GM12878 (cell line): ENCODE results near the gene STAM2. TPM values are rescaled to one million over a fixed set of nuclear protein-coding genes. Genes with fewer than 3 reads are reported as not detected.

Experiments used
- ATAC-seq: fragments of 200-7000 bp; cut with Tn5 transposase; 3 replicates; pipeline ENCODE4 v1.9.1; 2020; ENCODE audit warnings: mild to moderate bottlenecking, moderate library complexity
- BruUV-seq: library from RNA; stranded (reverse); fragments of 400-500 nt; replicated peaks from 2 replicates; lab custom pipeline; 2021; lab: Mats Ljungman, UMichigan
- CTCF ChIA-PET: fragments of 300-600 bp; sonication (Branson Sonifier 250); formaldehyde crosslinking; extraction: SDS; loops from one replicate; lab custom pipeline; 2021; ENCODE audit warnings: inconsistent platforms; lab: Yijun Ruan, JAX
- POLR2A ChIA-PET: fragments of 350-600 bp; formaldehyde crosslinking; extraction: SDS; loops from one replicate; lab custom pipeline; 2021; ENCODE audit warnings: inconsistent platforms; lab: Charles Lee
- RAD21 ChIA-PET: fragments of 300-600 bp; sonication (Branson Sonifier 250); formaldehyde crosslinking; loops from one replicate; lab custom pipeline; 2023; ENCODE audit warnings: antibody characterized with exemption; ENCODE audit not compliant: unreplicated experiment; lab: Charles Lee
- SMC1A ChIA-PET: fragments of 300-600 bp; sonication (Branson Sonifier 250); formaldehyde crosslinking; loops from one replicate; lab custom pipeline; 2023; ENCODE audit not compliant: unreplicated experiment, uncharacterized antibody; lab: Charles Lee
- DNase-seq: peaks from one replicate; pipeline ENCODE4 v3.0.0-alpha.2; 2011; ENCODE audit warnings: low read depth, low spot score
- FAIRE-seq: peaks from 3 replicates; lab custom pipeline; 2011; peaks lifted over from hg19 to GRCh38; lab: Jason Lieb, UNC
- H2AFZ ChIP-seq: 2 replicates; pipeline ENCODE4 v1.6.0; 2011; ENCODE audit warnings: low read depth, low read length, control low read depth; ENCODE audit not compliant: control insufficient read depth
- H3K27ac ChIP-seq: 2 replicates; pipeline ENCODE4 v1.5.1; 2011; ENCODE audit warnings: control low read depth; ENCODE audit not compliant: control insufficient read depth, insufficient read depth
- H3K27me3 ChIP-seq, 2 experiments: replicated peaks in 1 of 2; 2 replicates each; pipeline versions ENCODE4 v1.6.0 to v1.6.1; 2011; ENCODE audit warnings: low read length in 1 of 2; ENCODE audit not compliant: control insufficient read depth in 2 of 2, insufficient read depth in 2 of 2
- H3K36me3 ChIP-seq, 2 experiments: 2 replicates each; pipeline ENCODE4 v1.5.1; 2011; ENCODE audit warnings: low read length in 1 of 2; ENCODE audit not compliant: control insufficient read depth in 2 of 2, insufficient read depth in 2 of 2
- H3K4me1 ChIP-seq: 2 replicates; pipeline ENCODE4 v1.6.1; 2011; ENCODE audit warnings: mild to moderate bottlenecking, low read length, moderate library complexity, mixed read lengths; ENCODE audit not compliant: control insufficient read depth, insufficient read depth
- H3K4me2 ChIP-seq: 2 replicates; pipeline ENCODE4 v1.6.0; 2011; ENCODE audit warnings: control low read depth; ENCODE audit not compliant: control insufficient read depth, insufficient read depth
- H3K4me3 ChIP-seq: fragments of 200-600 bp; sonication (generic); 2 replicates; pipeline ENCODE4 v1.5.1; 2016
- H3K79me2 ChIP-seq: 2 replicates; pipeline ENCODE4 v1.6.0; 2011; ENCODE audit warnings: low read length; ENCODE audit not compliant: control insufficient read depth, insufficient read depth
- H3K9ac ChIP-seq: 2 replicates; pipeline ENCODE4 v1.8.0; 2011; ENCODE audit warnings: low read length, control low read depth, mixed read lengths; ENCODE audit not compliant: control insufficient read depth, insufficient read depth
- H3K9me3 ChIP-seq: replicated peaks from 3 replicates; pipeline ENCODE4 v1.5.1; 2011; ENCODE audit warnings: mild to moderate bottlenecking, low read length; ENCODE audit not compliant: control insufficient read depth, insufficient read depth
- H4K20me1 ChIP-seq: 2 replicates; pipeline ENCODE4 v1.6.0; 2011; ENCODE audit not compliant: control insufficient read depth, insufficient read depth
- ASH2L ChIP-seq: fragments of 300-600, 200-600 bp; sonication (generic); IDR thresholded peaks from 2 replicates; pipeline ENCODE4 v1.6.1; 2017; ENCODE audit warnings: low read depth, mild to moderate bottlenecking, borderline replicate concordance
- ATF7 ChIP-seq: fragments of 450-650 bp; IDR thresholded peaks from 2 replicates; pipeline ENCODE4 v1.6.1; 2016; ENCODE audit warnings: low read depth, mild to moderate bottlenecking
- BCL11A ChIP-seq: IDR thresholded peaks from 2 replicates; pipeline ENCODE4 v1.6.1; 2011; ENCODE audit warnings: low read depth, low read length
- CEBPB ChIP-seq, 2 experiments: fragments of 150-350 bp in 1 of 2; IDR thresholded peaks; 2 replicates each; pipeline ENCODE4 v1.6.1; 2012 to 2014; ENCODE audit warnings: low read depth in 2 of 2, low read length in 2 of 2, borderline replicate concordance in 1 of 2, inconsistent platforms in 1 of 2
- CREB1 ChIP-seq: IDR thresholded peaks from 2 replicates; pipeline ENCODE4 v1.6.1; 2012; ENCODE audit warnings: low read depth, mild to moderate bottlenecking, inconsistent platforms
- FOXM1 ChIP-seq: IDR thresholded peaks from 2 replicates; pipeline ENCODE4 v1.6.1; 2012; ENCODE audit warnings: low read depth, mild to moderate bottlenecking, inconsistent platforms, low read length, moderate library complexity
- MYC ChIP-seq: IDR thresholded peaks from 2 replicates; pipeline ENCODE4 v1.6.1; 2011; ENCODE audit warnings: mild to moderate bottlenecking, low read length, moderate library complexity, inconsistent platforms; ENCODE audit not compliant: insufficient read depth, insufficient replicate concordance, insufficient read length, severe bottlenecking
- PKNOX1 ChIP-seq: fragments of 450-650 bp; IDR thresholded peaks from 2 replicates; pipeline ENCODE4 v1.6.1; 2016; ENCODE audit warnings: mild to moderate bottlenecking
- POLR2A ChIP-seq: IDR thresholded peaks from 2 replicates; pipeline ENCODE4 v1.6.1; 2011; ENCODE audit warnings: low read depth, mild to moderate bottlenecking, low read length
- POLR2AphosphoS2 ChIP-seq: IDR thresholded peaks from 2 replicates; pipeline ENCODE4 v1.6.1; 2011; ENCODE audit warnings: low read depth, mild to moderate bottlenecking, low read length, improper control_type of control experiment, moderate library complexity
- RCOR1 ChIP-seq: conservative IDR thresholded peaks from 2 replicates; pipeline ENCODE4 v1.6.1; 2012; ENCODE audit warnings: low read depth, low read length, improper control_type of control experiment
- SMAD1 ChIP-seq: fragments of 450-650 bp; IDR thresholded peaks from 2 replicates; pipeline ENCODE4 v1.6.1; 2018; ENCODE audit warnings: mild to moderate bottlenecking, low read depth; ENCODE audit not compliant: partially characterized antibody
- SMC3 ChIP-seq: IDR thresholded peaks from 2 replicates; pipeline ENCODE4 v1.6.1; 2011; ENCODE audit warnings: low read length, improper control_type of control experiment, borderline replicate concordance
- SRF ChIP-seq, 2 experiments: IDR thresholded peaks; 2 replicates each; pipeline ENCODE4 v1.6.1; 2011; ENCODE audit warnings: low read depth in 2 of 2, low read length in 2 of 2, mild to moderate bottlenecking in 1 of 2, moderate library complexity in 1 of 2
- TCF7 ChIP-seq: IDR thresholded peaks from 2 replicates; pipeline ENCODE4 v1.6.1; 2014; ENCODE audit warnings: antibody characterized with exemption, borderline replicate concordance
- WGBS: methylation state at CpG from one replicate; pipeline ENCODE4 v1.1.6; 2016; ENCODE audit warnings: low lambda C conversion rate; ENCODE audit not compliant: insufficient replicate concordance, insufficient coverage; ENCODE audit errors: missing lambda C conversion rate; 5-methylcytosine and 5-hydroxymethylcytosine counted together
- in situ Hi-C: fragments of 300-500 bp; cut with MboI; formaldehyde crosslinking; loops from 9 replicates; pipeline ENCODE4 v1.14.3; 2018; ENCODE audit warnings: mixed read lengths
- intact Hi-C: fragments of 100-400 bp; cut with micrococcal nuclease; formaldehyde crosslinking; loops from one replicate; pipeline ENCODE4 v1.14.2; 2022; ENCODE audit not compliant: unreplicated experiment
- polyA plus RNA-seq, 11 experiments: library from polyadenylated mRNA; depleted of rRNA in 4 of 11; unstranded in 6 of 11; stranded (reverse) in 5 of 11; fragments of >200 nt; fragmentation: Nextera tagmentation in 4 of 11; fragmentation: Illumina TruSeq in 1 of 11; extraction: Ambion mirVana in 4 of 11; extraction: Trizol in 1 of 11; gene quantifications; 1 replicate in 1 of 11; 2 replicates in 10 of 11; pipeline versions ENCODE4 v1.2.1 to v1.2.3, GENCODE V29; 2011 to 2016; ENCODE audit warnings: inconsistent platforms in 2 of 11, missing spikeins in 2 of 11, low read depth in 1 of 11
- total RNA-seq, 4 experiments: library from RNA; depleted of rRNA in 3 of 4; stranded (reverse); fragments of >200 nt in 3 of 4; fragmentation: Illumina TruSeq in 1 of 4; extraction: Trizol in 1 of 4; gene quantifications; 2 replicates each; pipeline versions ENCODE4 v1.2.1 to v1.2.3, GENCODE V29; 2013 to 2021
- TF ChIP-seq, protein P1 (sequence below): IDR thresholded peaks from 2 replicates; pipeline ENCODE4 v1.6.1; 2011; ENCODE audit warnings: mild to moderate bottlenecking, low read depth, low read length, moderate library complexity; ENCODE audit not compliant: insufficient replicate concordance

Gene STAM2
- total and polyA plus RNA-seq, 10 of the 15 experiments (the other 5 are each of a cell fraction or from before 2014, with no cell fraction given) = 4.4 to 21.6 (median 16.2) TPM

DNA sequence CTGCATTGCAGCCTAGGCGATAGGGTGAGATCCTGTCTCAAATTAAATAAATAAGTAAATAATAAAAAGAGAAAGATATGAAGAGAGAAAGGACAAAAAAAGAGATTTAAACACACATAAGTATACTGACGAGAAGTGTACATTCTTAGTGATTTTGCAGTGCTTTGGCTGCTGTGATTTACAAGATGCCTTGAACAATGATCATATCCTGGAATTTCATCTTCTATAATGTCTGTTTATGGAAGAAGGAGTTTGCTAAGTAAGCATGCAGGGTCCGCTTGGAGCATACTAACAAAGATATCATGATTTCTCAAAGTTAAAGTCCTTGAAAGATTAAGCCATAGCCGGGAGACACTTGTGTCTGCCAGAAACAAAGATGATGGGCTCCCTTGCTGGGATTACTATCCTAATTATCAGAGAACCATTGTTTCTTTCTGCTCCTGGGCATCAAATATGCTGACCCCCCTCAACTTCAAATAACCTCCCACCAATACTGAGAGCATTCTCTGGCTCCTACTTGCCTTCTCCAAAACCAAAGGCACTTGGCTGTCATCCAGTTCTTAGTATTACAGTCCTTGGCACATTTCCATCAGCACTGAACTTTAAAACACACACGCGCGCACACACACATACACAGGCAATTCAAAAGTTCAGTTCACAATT is 47.5 kb upstream of the STAM2 start:
- DNase-seq = no peak

More for the DNA sequence above, 47.5 kb upstream of the STAM2 start:
- Histone ChIP-seq H3K27ac (no peak overlapping the region), H3K9me3 (no peaks in the 10 kb centered on the region), H3K4me1 (no peaks in the 10 kb centered on the region), H3K4me3 (no peak overlapping the region), H3K79me2 (no peaks in the 10 kb centered on the region), H3K9ac (no peak overlapping the region), H3K4me2 (no peak overlapping the region), H3K36me3 (no peaks in the 10 kb centered on the region), H3K27me3 (peaks cover 0 to 2% of the 10 kb centered on the region in 2 experiments; a peak in 1 of 4 replicates), H2AFZ (no peak overlapping the region), H4K20me1 (no peaks in the 10 kb centered on the region)
- ChIA-PET POLR2A (no interaction called here), CTCF (no interaction called here), RAD21 (no interaction called here), SMC1A (no interaction called here)
- in situ Hi-C loops (no loop called here), intact Hi-C loops (no loop called here)
- BruUV-seq = no TSS peak
- TF ChIP-seq SMC3 = no peak
- no peak for TF ChIP-seq ATF7
- TF ChIP-seq, protein P1, sequence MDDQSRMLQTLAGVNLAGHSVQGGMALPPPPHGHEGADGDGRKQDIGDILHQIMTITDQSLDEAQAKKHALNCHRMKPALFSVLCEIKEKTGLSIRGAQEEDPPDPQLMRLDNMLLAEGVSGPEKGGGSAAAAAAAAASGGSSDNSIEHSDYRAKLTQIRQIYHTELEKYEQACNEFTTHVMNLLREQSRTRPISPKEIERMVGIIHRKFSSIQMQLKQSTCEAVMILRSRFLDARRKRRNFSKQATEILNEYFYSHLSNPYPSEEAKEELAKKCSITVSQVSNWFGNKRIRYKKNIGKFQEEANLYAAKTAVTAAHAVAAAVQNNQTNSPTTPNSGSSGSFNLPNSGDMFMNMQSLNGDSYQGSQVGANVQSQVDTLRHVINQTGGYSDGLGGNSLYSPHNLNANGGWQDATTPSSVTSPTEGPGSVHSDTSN = no peak
- no peak for TF ChIP-seq CREB1
- TF ChIP-seq POLR2A = no peak
- no peak for TF ChIP-seq MYC
- TF ChIP-seq TCF7 = no peak
- TF ChIP-seq POLR2AphosphoS2 = no peak
- TF ChIP-seq BCL11A = no peak
- TF ChIP-seq FOXM1 = no peak
- TF ChIP-seq CEBPB (IDR thresholded peaks at IDR 0.05; ENCODE audit: borderline replicate concordance in 1 of 2, low read depth in 2 of 2, low read length in 2 of 2) = no peak
- TF ChIP-seq SMAD1 = no peak
- no peak for TF ChIP-seq PKNOX1
- TF ChIP-seq ASH2L = no peak
- no peak for TF ChIP-seq SRF (IDR thresholded peaks at IDR 0.05; ENCODE audit: low read depth in 2 of 2, low read length in 2 of 2)
- TF ChIP-seq RCOR1 = no peak
- FAIRE-seq = no peak
- 30% methylated on average over 7 of the region's 7 CpGs for WGBS
- ATAC-seq = no peak
